ENCODE measurements around the gene DLX6.

DNA sequence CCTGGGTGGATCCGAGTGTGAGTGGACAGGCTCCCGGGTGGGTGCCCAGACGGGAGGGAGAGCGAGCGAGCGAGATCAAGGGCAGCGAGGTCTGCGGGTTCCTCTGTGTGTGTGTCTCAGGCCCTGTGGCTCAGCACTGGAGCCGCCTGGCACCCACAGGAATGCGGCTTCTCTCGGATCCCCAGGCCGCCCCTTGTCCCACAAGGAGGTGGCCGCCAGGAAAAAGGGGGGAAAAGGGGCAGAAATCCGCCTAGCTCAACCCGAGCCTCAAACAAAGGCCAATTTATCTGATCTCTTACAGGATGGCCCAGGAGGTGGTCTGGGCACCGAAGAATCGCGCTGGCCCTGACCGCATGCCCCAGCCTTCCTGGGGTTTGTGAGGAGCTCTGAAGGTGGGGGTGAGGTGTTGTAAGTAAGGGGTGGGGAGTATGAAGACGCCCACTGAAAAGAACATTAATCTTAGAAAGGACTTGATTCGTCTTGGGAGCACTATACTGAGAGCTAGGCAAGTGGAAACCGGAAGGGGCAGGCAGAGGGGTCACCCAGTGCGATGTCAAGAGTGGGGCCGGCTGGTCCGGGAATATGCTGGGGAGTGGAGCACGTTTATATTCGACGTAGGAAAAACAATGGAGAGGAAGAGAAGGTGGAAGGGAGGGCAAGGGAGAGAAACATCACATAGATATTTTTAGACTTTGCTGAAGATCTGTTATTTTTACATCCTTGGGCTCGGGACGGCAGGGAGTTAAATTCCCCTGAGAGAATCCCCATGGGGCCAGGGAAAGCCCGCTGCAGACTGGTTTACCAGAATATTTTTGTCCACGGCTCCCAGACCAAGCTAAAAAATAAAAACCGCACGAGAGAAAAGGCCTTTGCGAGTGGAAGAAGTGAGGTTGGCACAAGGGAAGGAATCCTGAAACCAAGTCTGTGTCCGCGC is 12.1 kb downstream of the DLX6 start:
- TF ChIP-seq, protein P1, sequence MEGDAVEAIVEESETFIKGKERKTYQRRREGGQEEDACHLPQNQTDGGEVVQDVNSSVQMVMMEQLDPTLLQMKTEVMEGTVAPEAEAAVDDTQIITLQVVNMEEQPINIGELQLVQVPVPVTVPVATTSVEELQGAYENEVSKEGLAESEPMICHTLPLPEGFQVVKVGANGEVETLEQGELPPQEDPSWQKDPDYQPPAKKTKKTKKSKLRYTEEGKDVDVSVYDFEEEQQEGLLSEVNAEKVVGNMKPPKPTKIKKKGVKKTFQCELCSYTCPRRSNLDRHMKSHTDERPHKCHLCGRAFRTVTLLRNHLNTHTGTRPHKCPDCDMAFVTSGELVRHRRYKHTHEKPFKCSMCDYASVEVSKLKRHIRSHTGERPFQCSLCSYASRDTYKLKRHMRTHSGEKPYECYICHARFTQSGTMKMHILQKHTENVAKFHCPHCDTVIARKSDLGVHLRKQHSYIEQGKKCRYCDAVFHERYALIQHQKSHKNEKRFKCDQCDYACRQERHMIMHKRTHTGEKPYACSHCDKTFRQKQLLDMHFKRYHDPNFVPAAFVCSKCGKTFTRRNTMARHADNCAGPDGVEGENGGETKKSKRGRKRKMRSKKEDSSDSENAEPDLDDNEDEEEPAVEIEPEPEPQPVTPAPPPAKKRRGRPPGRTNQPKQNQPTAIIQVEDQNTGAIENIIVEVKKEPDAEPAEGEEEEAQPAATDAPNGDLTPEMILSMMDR (IDR thresholded peaks at IDR 0.05) = no peak
- no peak for TF ChIP-seq POLR2A (IDR thresholded peaks at IDR 0.05)
- no peak for TF ChIP-seq POLR2AphosphoS5 (IDR thresholded peaks at IDR 0.05)
